ENCODE data around the gene ASTN1. TPM values are rescaled to one million over a fixed set of nuclear protein-coding genes. Genes with fewer than 3 reads are reported as not detected.

The ASTN1 gene
- total RNA-seq, result 1 to 10 TPM in 3 of 4 donors, under 1 TPM in 1; 0.93 to 2.9 (median 2.3) TPM

GRCh38 chr1:177164380-177165068 lies at the start of gene ASTN1:
TSS of gene ASTN1 (minus strand) at chr1:177164712. CDS start at chr1:177164676, 36 bp downstream.
- TF ChIP-seq POLR2AphosphoS5 (IDR thresholded peaks at IDR 0.05) (no peak), CTCF (IDR thresholded peaks at IDR 0.05) (no peak), EP300 (IDR thresholded peaks at IDR 0.05) (no peak), POLR2A (IDR thresholded peaks at IDR 0.05) (no peak)
- Histone ChIP-seq H3K4me1 (peaks cover 0 to 13% (median 9%) of the 10 kb centered on the region in 3 donors), H3K36me3 (no peaks in the 10 kb centered on the region), H3K9me3 (no peaks in the 10 kb centered on the region), H3K27ac (no peak within 1 kb of the TSS), H3K27me3 (peaks cover 63% of the 10 kb centered on the region), H3K4me3 (peak within 1 kb of the TSS; percentile 25 to 52)
- 5% methylated on average over 8 of the region's 49 CpGs; no CpG with 5 or more reads in 1 of the 2 donors for WGBS, 2 donors (ENCODE audit: low coverage in 1 of 2)
- ATAC-seq, result peak; percentile 16

GRCh38 chr1:177211231-177211630 lies 46.7 kb upstream of the ASTN1 start:
- H3K36me3 ChIP-seq, result no peaks in the 10 kb centered on the region
- no peak for ATAC-seq
- no peaks in the 10 kb centered on the region for H3K9me3 ChIP-seq
- no peaks in the 10 kb centered on the region for H3K27me3 ChIP-seq
- no peak overlapping the region for H3K27ac ChIP-seq
- WGBS, 2 donors (ENCODE audit: low coverage in 1 of 2), result 30 to 47% methylated on average over 4 of the region's 4 CpGs
- H3K4me1 ChIP-seq, result peaks cover 4 to 20% (median 4%) of the 10 kb centered on the region in 3 donors
- no peak overlapping the region for H3K4me3 ChIP-seq
- TF ChIP-seq EP300 (IDR thresholded peaks at IDR 0.05) (no peak), POLR2AphosphoS5 (IDR thresholded peaks at IDR 0.05) (peak; percentile 75)

- Histone ChIP-seq H3K9me3 (no peaks in the 10 kb centered on the region), H3K36me3 (no peaks in the 10 kb centered on the region), H3K27me3 (no peaks in the 10 kb centered on the region), H3K4me1 (peaks cover 4 to 20% (median 4%) of the 10 kb centered on the region in 3 donors), H3K4me3 (no peak overlapping the region), H3K27ac (peak overlapping the region in 2 of 4 donors; percentile 40 to 48)
- TF ChIP-seq POLR2A (IDR thresholded peaks at IDR 0.05) (no peak), POLR2AphosphoS5 (IDR thresholded peaks at IDR 0.05) (no peak), EP300 (IDR thresholded peaks at IDR 0.05) (no peak), CTCF (IDR thresholded peaks at IDR 0.05) (no peak)
- ATAC-seq, result no peak
Measured at GRCh38 chr1:177210071-177210470, 45.6 kb upstream of the ASTN1 start.

GRCh38 chr1:177209357-177209756 lies 44.8 kb upstream of the ASTN1 start:
- Histone ChIP-seq H3K27ac (peak overlapping the region in 2 of 4 donors; percentile 40 to 48), H3K9me3 (no peaks in the 10 kb centered on the region), H3K4me1 (peaks cover 4 to 20% (median 4%) of the 10 kb centered on the region in 3 donors), H3K4me3 (no peak overlapping the region), H3K27me3 (no peaks in the 10 kb centered on the region), H3K36me3 (no peaks in the 10 kb centered on the region)
- TF ChIP-seq EP300 (IDR thresholded peaks at IDR 0.05) (no peak), POLR2AphosphoS5 (IDR thresholded peaks at IDR 0.05) (peak; percentile 96)
- WGBS, 2 donors (ENCODE audit: low coverage in 1 of 2), result 7 to 15% methylated on average over 3 of the region's 3 CpGs
- peak; percentile 98 for ATAC-seq

- peak; percentile 2 for ATAC-seq
- Histone ChIP-seq H3K4me3 (no peak overlapping the region), H3K27ac (peak overlapping the region in 2 of 4 donors; percentile 9 to 48), H3K27me3 (no peaks in the 10 kb centered on the region), H3K4me1 (peaks cover 4 to 20% (median 4%) of the 10 kb centered on the region in 3 donors), H3K36me3 (no peaks in the 10 kb centered on the region), H3K9me3 (no peaks in the 10 kb centered on the region)
- WGBS, 2 donors (ENCODE audit: low coverage in 1 of 2), result 36 to 86% methylated on average over 1 to 2 of the region's 4 CpGs
- TF ChIP-seq EP300 (IDR thresholded peaks at IDR 0.05) (no peak), POLR2AphosphoS5 (IDR thresholded peaks at IDR 0.05) (no peak), CTCF (IDR thresholded peaks at IDR 0.05) (no peak), POLR2A (IDR thresholded peaks at IDR 0.05) (no peak)
Measured at GRCh38 chr1:177208920-177209319, 44.4 kb upstream of the ASTN1 start.

- H3K27ac ChIP-seq, result no peak overlapping the region
- H3K9me3 ChIP-seq, result no peaks in the 10 kb centered on the region
- H3K4me1 ChIP-seq, result peaks cover 4 to 20% (median 4%) of the 10 kb centered on the region in 3 donors
- no peaks in the 10 kb centered on the region for H3K27me3 ChIP-seq
- no peaks in the 10 kb centered on the region for H3K36me3 ChIP-seq
- ATAC-seq, result no peak
- no peak overlapping the region for H3K4me3 ChIP-seq
- TF ChIP-seq POLR2AphosphoS5 (IDR thresholded peaks at IDR 0.05) (no peak), POLR2A (IDR thresholded peaks at IDR 0.05) (no peak), CTCF (IDR thresholded peaks at IDR 0.05) (no peak), EP300 (IDR thresholded peaks at IDR 0.05) (no peak)
Measured at GRCh38 chr1:177206831-177207355, 42.4 kb upstream of the ASTN1 start.

All from gastroesophageal sphincter (tissue), 4 donors.